ENCODE measurements around the gene OR2W3.

OR2W3 gene

GRCh38 chr1:247883346-247883745 is 12.0 kb upstream of the OR2W3 start:
- no peaks in the 10 kb centered on the region for H3K36me3 ChIP-seq (ENCODE audit: control insufficient read depth in 1 of 2, insufficient read depth in 2 of 2, low read length in 2 of 2)
- no peaks in the 10 kb centered on the region for H3K27me3 ChIP-seq (ENCODE audit: low read depth, low read length)
- no peak overlapping the region for H3K27ac ChIP-seq (ENCODE audit: low read length)
- H3K4me1 ChIP-seq (ENCODE audit: control insufficient read depth in 1 of 2, insufficient read depth in 2 of 2, low read length in 2 of 2), result no peaks in the 10 kb centered on the region
- no peak overlapping the region for H3K4me3 ChIP-seq (ENCODE audit: low read depth in 1 of 2, low read length in 2 of 2)
- H3K9me3 ChIP-seq (ENCODE audit: control insufficient read depth in 1 of 2, low read length in 2 of 2), result no peaks in the 10 kb centered on the region

DNA sequence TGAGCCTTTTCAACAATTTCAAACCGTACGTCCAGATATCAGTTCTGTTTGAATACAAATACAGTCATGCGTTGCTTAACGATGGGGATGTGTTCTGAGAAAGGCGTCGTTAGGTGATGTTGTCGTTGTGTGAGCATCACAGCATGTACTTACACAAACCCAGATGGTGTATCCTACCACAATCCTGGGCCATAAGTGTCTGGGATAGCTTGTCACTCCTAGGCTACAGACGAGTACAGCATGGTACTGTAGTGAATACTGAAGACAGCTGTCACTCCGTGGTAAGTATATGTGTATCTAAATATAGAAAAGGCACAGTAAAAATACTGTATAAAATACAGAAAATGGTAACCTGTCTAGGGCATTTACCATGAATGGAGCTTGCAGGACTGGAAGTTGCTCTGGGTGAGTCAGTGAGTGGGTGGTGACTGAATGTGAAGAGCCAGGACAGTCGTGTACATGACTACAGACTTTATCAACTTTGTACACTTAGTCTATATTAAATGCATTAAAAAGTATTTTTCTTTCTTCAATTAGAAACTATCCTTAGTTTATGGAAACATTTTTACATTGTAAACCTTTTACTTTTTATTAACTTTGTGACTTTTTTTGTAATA is 10.5 kb upstream of the OR2W3 start:
- Histone ChIP-seq H3K4me1 (ENCODE audit: control insufficient read depth in 1 of 2, insufficient read depth in 2 of 2, low read length in 2 of 2) (no peaks in the 10 kb centered on the region), H3K27me3 (ENCODE audit: low read depth, low read length) (no peaks in the 10 kb centered on the region), H3K36me3 (ENCODE audit: control insufficient read depth in 1 of 2, insufficient read depth in 2 of 2, low read length in 2 of 2) (no peaks in the 10 kb centered on the region), H3K9me3 (ENCODE audit: control insufficient read depth in 1 of 2, low read length in 2 of 2) (no peaks in the 10 kb centered on the region), H3K27ac (ENCODE audit: low read length) (no peak overlapping the region), H3K4me3 (ENCODE audit: low read depth in 1 of 2, low read length in 2 of 2) (no peak overlapping the region)

DNA sequence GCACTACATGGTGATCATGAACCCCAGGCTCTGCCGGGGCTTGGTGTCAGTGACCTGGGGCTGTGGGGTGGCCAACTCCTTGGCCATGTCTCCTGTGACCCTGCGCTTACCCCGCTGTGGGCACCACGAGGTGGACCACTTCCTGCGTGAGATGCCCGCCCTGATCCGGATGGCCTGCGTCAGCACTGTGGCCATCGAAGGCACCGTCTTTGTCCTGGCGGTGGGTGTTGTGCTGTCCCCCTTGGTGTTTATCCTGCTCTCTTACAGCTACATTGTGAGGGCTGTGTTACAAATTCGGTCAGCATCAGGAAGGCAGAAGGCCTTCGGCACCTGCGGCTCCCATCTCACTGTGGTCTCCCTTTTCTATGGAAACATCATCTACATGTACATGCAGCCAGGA is 589 bp downstream of the OR2W3 start:
- Histone ChIP-seq H3K4me3 (ENCODE audit: low read depth in 1 of 2, low read length in 2 of 2) (no peak overlapping the region), H3K36me3 (ENCODE audit: control insufficient read depth in 1 of 2, insufficient read depth in 2 of 2, low read length in 2 of 2) (no peaks in the 10 kb centered on the region), H3K27ac (ENCODE audit: low read length) (no peak overlapping the region), H3K27me3 (ENCODE audit: low read depth, low read length) (no peaks in the 10 kb centered on the region), H3K9me3 (ENCODE audit: control insufficient read depth in 1 of 2, low read length in 2 of 2) (no peaks in the 10 kb centered on the region), H3K4me1 (ENCODE audit: control insufficient read depth in 1 of 2, insufficient read depth in 2 of 2, low read length in 2 of 2) (no peaks in the 10 kb centered on the region)

GRCh38 chr1:247904122-247904521 is 8.7 kb downstream of the OR2W3 start:
- Histone ChIP-seq H3K36me3 (ENCODE audit: control insufficient read depth in 1 of 2, insufficient read depth in 2 of 2, low read length in 2 of 2) (no peaks in the 10 kb centered on the region), H3K4me3 (ENCODE audit: low read depth in 1 of 2, low read length in 2 of 2) (no peak overlapping the region), H3K4me1 (ENCODE audit: control insufficient read depth in 1 of 2, insufficient read depth in 2 of 2, low read length in 2 of 2) (no peaks in the 10 kb centered on the region), H3K9me3 (ENCODE audit: control insufficient read depth in 1 of 2, low read length in 2 of 2) (no peaks in the 10 kb centered on the region), H3K27me3 (ENCODE audit: low read depth, low read length) (no peaks in the 10 kb centered on the region), H3K27ac (ENCODE audit: low read length) (no peak overlapping the region)

GRCh38 chr1:247905181-247905580 is 9.8 kb downstream of the OR2W3 start:
- no peaks in the 10 kb centered on the region for H3K4me1 ChIP-seq (ENCODE audit: control insufficient read depth in 1 of 2, insufficient read depth in 2 of 2, low read length in 2 of 2)
- H3K4me3 ChIP-seq (ENCODE audit: low read depth in 1 of 2, low read length in 2 of 2), result no peak overlapping the region
- no peak overlapping the region for H3K27ac ChIP-seq (ENCODE audit: low read length)
- no peaks in the 10 kb centered on the region for H3K9me3 ChIP-seq (ENCODE audit: control insufficient read depth in 1 of 2, low read length in 2 of 2)
- no peaks in the 10 kb centered on the region for H3K27me3 ChIP-seq (ENCODE audit: low read depth, low read length)
- no peaks in the 10 kb centered on the region for H3K36me3 ChIP-seq (ENCODE audit: control insufficient read depth in 1 of 2, insufficient read depth in 2 of 2, low read length in 2 of 2)

DNA sequence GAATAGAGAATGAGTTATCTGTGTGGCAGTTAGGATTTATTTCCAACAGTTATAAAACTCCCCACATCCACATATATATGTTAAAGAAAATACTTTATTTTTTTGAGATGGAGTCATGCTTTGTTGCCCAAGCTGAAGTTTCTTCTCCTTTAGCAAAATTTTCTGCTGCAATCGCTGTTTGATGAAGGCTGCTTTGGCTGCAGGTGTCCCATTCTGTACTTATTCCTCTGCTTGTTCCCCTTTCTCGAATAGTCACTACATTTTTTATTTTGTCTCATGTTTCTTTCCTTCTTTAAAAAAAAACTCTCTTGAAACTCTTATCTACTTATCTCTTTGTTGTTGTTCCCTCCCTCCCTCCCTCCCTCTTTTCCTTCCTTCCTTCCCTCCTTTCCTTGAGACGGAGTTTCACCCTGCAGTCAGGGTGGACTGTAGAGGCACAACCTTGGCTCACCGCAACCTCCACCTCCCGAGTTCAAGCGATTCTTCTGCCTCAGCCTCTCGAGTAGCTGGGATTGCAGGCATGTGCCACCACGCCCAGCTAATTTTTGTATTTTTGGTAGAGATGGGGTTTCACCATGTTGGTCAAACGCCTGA is 10.6 kb downstream of the OR2W3 start:
- Histone ChIP-seq H3K9me3 (ENCODE audit: control insufficient read depth in 1 of 2, low read length in 2 of 2) (no peaks in the 10 kb centered on the region), H3K36me3 (ENCODE audit: control insufficient read depth in 1 of 2, insufficient read depth in 2 of 2, low read length in 2 of 2) (no peaks in the 10 kb centered on the region), H3K4me3 (ENCODE audit: low read depth in 1 of 2, low read length in 2 of 2) (no peak overlapping the region), H3K27me3 (ENCODE audit: low read depth, low read length) (no peaks in the 10 kb centered on the region), H3K4me1 (ENCODE audit: control insufficient read depth in 1 of 2, insufficient read depth in 2 of 2, low read length in 2 of 2) (no peaks in the 10 kb centered on the region), H3K27ac (ENCODE audit: low read length) (no peak overlapping the region)

DNA sequence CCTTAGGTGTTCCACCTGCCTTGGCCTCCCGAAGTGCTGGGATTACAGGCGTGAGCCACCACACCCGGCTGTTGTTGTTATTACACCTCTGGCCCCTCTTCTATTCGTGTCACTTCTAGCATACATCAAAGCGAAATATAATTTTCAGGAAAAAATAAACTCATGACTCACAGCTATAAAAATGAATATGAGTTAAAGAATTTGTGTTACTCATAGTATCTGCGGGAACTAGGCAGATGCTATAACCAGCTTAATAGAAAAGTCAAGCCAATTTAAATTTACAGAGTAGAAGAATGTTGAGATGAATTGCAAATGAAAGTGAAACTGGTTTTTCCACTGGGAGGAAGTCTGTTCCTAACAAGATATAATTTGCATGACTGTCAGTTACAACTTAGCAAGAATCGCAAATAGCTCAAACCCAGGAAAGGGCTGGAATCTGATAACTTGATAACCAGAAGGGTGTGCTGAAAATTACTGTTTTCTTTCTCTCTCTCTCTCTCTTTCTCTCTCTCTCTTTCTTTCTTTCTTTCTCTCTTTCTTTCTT is 11.2 kb downstream of the OR2W3 start:
- no peak overlapping the region for H3K27ac ChIP-seq (ENCODE audit: low read length)
- no peaks in the 10 kb centered on the region for H3K4me1 ChIP-seq (ENCODE audit: control insufficient read depth in 1 of 2, insufficient read depth in 2 of 2, low read length in 2 of 2)
- H3K27me3 ChIP-seq (ENCODE audit: low read depth, low read length), result no peaks in the 10 kb centered on the region
- H3K9me3 ChIP-seq (ENCODE audit: control insufficient read depth in 1 of 2, low read length in 2 of 2), result no peaks in the 10 kb centered on the region
- H3K36me3 ChIP-seq (ENCODE audit: control insufficient read depth in 1 of 2, insufficient read depth in 2 of 2, low read length in 2 of 2), result no peaks in the 10 kb centered on the region
- H3K4me3 ChIP-seq (ENCODE audit: low read depth in 1 of 2, low read length in 2 of 2), result peak overlapping the region in 1 of 2 donors; percentile 44

DNA sequence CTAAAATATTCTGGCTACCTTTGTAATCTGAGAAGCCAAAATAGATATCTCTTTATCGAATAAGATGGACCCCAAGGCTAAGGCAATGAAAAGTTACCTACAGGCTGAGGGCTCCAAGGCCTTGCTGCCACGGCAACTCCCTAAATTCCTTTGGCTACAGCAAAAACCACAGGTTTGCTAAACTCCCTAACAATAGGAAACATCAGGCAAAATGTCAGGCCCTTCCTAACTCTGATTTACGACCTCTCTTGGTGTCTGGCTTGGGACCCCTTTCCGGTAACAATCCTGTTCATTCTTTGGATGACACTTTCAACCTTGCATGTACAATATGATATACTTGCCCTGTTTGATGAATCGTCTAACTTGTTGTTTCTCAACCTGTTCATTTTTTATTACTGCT is 13.4 kb downstream of the OR2W3 start:
- Histone ChIP-seq H3K27ac (ENCODE audit: low read length) (no peak overlapping the region), H3K36me3 (ENCODE audit: control insufficient read depth in 1 of 2, insufficient read depth in 2 of 2, low read length in 2 of 2) (no peaks in the 10 kb centered on the region), H3K4me1 (ENCODE audit: control insufficient read depth in 1 of 2, insufficient read depth in 2 of 2, low read length in 2 of 2) (no peaks in the 10 kb centered on the region), H3K9me3 (ENCODE audit: control insufficient read depth in 1 of 2, low read length in 2 of 2) (no peaks in the 10 kb centered on the region), H3K4me3 (ENCODE audit: low read depth in 1 of 2, low read length in 2 of 2) (no peak overlapping the region), H3K27me3 (ENCODE audit: low read depth, low read length) (no peaks in the 10 kb centered on the region)

- Histone ChIP-seq H3K27ac (ENCODE audit: low read length) (no peak overlapping the region), H3K4me1 (ENCODE audit: control insufficient read depth in 1 of 2, insufficient read depth in 2 of 2, low read length in 2 of 2) (no peaks in the 10 kb centered on the region), H3K4me3 (ENCODE audit: low read depth in 1 of 2, low read length in 2 of 2) (no peak overlapping the region), H3K9me3 (ENCODE audit: control insufficient read depth in 1 of 2, low read length in 2 of 2) (no peaks in the 10 kb centered on the region), H3K27me3 (ENCODE audit: low read depth, low read length) (no peaks in the 10 kb centered on the region), H3K36me3 (ENCODE audit: control insufficient read depth in 1 of 2, insufficient read depth in 2 of 2, low read length in 2 of 2) (no peaks in the 10 kb centered on the region)
These were observed 18.4 kb downstream of the OR2W3 start for GRCh38 chr1:247913786-247914185.

DNA sequence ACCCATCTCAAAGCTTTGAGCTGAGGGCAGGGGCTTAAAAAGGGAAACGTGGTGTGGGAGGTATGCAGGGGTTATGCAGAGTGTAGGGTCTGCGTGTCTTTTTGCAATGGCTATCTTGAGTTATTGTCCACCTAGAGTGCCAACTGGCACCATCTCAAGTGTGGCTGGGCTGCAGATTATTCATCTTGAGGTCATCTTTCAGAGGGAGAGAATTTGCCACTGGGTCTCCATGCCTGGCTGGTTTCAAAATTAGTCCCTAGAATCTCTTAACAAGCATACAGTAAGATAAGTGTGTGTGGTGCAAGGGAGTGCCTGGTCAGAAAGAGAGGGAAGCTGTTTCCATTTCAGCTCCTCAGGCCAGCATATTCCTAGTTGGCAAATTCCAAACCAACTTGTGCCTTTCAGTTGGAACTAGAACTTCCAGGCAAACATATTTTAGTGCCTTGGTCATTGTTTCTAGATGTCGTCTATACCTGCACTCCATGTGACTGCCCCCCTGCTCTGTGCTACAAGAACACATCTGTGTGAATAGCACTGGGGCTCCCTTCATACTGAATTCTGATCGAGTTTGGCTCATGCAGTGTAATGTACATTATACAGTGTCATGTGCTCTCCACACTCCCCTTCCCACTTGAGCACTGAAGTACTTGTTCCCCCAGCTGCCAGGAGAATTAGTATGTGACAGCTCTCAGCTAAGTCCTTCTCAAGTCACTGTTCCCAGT is 19.7 kb downstream of the OR2W3 start:
- Histone ChIP-seq H3K27me3 (ENCODE audit: low read depth, low read length) (no peaks in the 10 kb centered on the region), H3K4me3 (ENCODE audit: low read depth in 1 of 2, low read length in 2 of 2) (no peak overlapping the region), H3K36me3 (ENCODE audit: control insufficient read depth in 1 of 2, insufficient read depth in 2 of 2, low read length in 2 of 2) (no peaks in the 10 kb centered on the region), H3K27ac (ENCODE audit: low read length) (no peak overlapping the region), H3K9me3 (ENCODE audit: control insufficient read depth in 1 of 2, low read length in 2 of 2) (no peaks in the 10 kb centered on the region), H3K4me1 (ENCODE audit: control insufficient read depth in 1 of 2, insufficient read depth in 2 of 2, low read length in 2 of 2) (no peaks in the 10 kb centered on the region)

GRCh38 chr1:247919952-247920351 is 24.6 kb downstream of the OR2W3 start, which contains the start of gene OR2T8:
Gene OR2T8 (plus strand): TSS chr1:247920252. CDS start chr1:247921018, 766 bp downstream.
- no peaks in the 10 kb centered on the region for H3K36me3 ChIP-seq (ENCODE audit: control insufficient read depth in 1 of 2, insufficient read depth in 2 of 2, low read length in 2 of 2)
- H3K9me3 ChIP-seq (ENCODE audit: control insufficient read depth in 1 of 2, low read length in 2 of 2), result no peaks in the 10 kb centered on the region
- no peak within 1 kb of the TSS for H3K4me3 ChIP-seq (ENCODE audit: low read depth in 1 of 2, low read length in 2 of 2)
- H3K27me3 ChIP-seq (ENCODE audit: low read depth, low read length), result no peaks in the 10 kb centered on the region
- no peaks in the 10 kb centered on the region for H3K4me1 ChIP-seq (ENCODE audit: control insufficient read depth in 1 of 2, insufficient read depth in 2 of 2, low read length in 2 of 2)
- no peak within 1 kb of the TSS for H3K27ac ChIP-seq (ENCODE audit: low read length)

Measured in muscle layer of duodenum (tissue), 2 donors.